ENCODE results near the gene SCMH1.

The SCMH1 gene

GRCh38 chr1:41051022-41051421 lies 191.1 kb downstream of the SCMH1 start:
- Histone ChIP-seq H3K4me1 (ENCODE audit: control insufficient read depth, insufficient read depth, low read depth, low read length) (no peaks in the 10 kb centered on the region), H3K23ac (ENCODE audit: low read length in 2 of 2) (no peak overlapping the region), H3K14ac (ENCODE audit: low read length in 2 of 2) (no peak overlapping the region), H2BK5ac (ENCODE audit: low read depth, low read length, poor library complexity, severe bottlenecking) (no peak overlapping the region), H3K9me3 (ENCODE audit: control insufficient read depth, low read length) (no peaks in the 10 kb centered on the region), H2BK15ac (ENCODE audit: low read depth, poor library complexity, severe bottlenecking) (no peak overlapping the region), H2AFZ (ENCODE audit: low read depth, low read length) (no peak overlapping the region), H3K9ac (ENCODE audit: low read length) (no peak overlapping the region), H3K4me3 (ENCODE audit: insufficient read depth in 1 of 2, low read depth in 1 of 2, low read length in 2 of 2) (no peak overlapping the region), H2AK5ac (ENCODE audit: low read length, severe bottlenecking) (no peak overlapping the region), H3K4me2 (ENCODE audit: low read length, poor library complexity, severe bottlenecking) (no peak overlapping the region), H3K79me1 (replicated peaks; ENCODE audit: low read length, poor library complexity, severe bottlenecking) (peaks cover 2% of the 10 kb centered on the region), H3K18ac (ENCODE audit: low read depth in 1 of 2, low read length in 2 of 2) (no peak overlapping the region), H3K27ac (ENCODE audit: low read length, poor library complexity, severe bottlenecking) (no peak overlapping the region), H3K4ac (ENCODE audit: low read depth in 1 of 2, low read length in 2 of 2) (no peak overlapping the region), H2BK120ac (ENCODE audit: low read depth, low read length) (no peak overlapping the region), H3K27me3 (ENCODE audit: control insufficient read depth in 1 of 2, insufficient read depth in 1 of 2, low read length in 2 of 2) (no peaks in the 10 kb centered on the region), H3K36me3 (ENCODE audit: control insufficient read depth in 1 of 2, insufficient read depth in 2 of 2, low read depth in 1 of 2, low read length in 2 of 2) (peaks cover 17% of the 10 kb centered on the region in 2 experiments), H4K91ac (ENCODE audit: low read length) (no peak overlapping the region), H4K8ac (ENCODE audit: low read length) (no peak overlapping the region), H2BK12ac (ENCODE audit: low read length in 2 of 2) (no peak overlapping the region)
- WGBS: no CpG with 5 or more reads among the region's 1 CpG
- peak; percentile 17 for DNase-seq

- 93% methylated on average over 3 of the region's 3 CpGs for WGBS
- no peaks in the 10 kb centered on the region for H3K4me1 ChIP-seq (ENCODE audit: control insufficient read depth, insufficient read depth, low read depth, low read length)
- H3K36me3 ChIP-seq (ENCODE audit: control insufficient read depth in 1 of 2, insufficient read depth in 2 of 2, low read depth in 1 of 2, low read length in 2 of 2): peaks cover 14 to 18% of the 10 kb centered on the region in 2 experiments
- H2BK15ac ChIP-seq (ENCODE audit: low read depth, poor library complexity, severe bottlenecking): no peak overlapping the region
- H2AK5ac ChIP-seq (ENCODE audit: low read length, severe bottlenecking): no peak overlapping the region
- no peak overlapping the region for H3K27ac ChIP-seq (ENCODE audit: low read length, poor library complexity, severe bottlenecking)
- DNase-seq: no peak
- no peak overlapping the region for H4K8ac ChIP-seq (ENCODE audit: low read length)
- no peak overlapping the region for H4K91ac ChIP-seq (ENCODE audit: low read length)
- no peak overlapping the region for H3K23ac ChIP-seq (ENCODE audit: low read length in 2 of 2)
- H3K9ac ChIP-seq (ENCODE audit: low read length): no peak overlapping the region
- H3K9me3 ChIP-seq (ENCODE audit: control insufficient read depth, low read length): no peaks in the 10 kb centered on the region
- no peaks in the 10 kb centered on the region for H3K27me3 ChIP-seq (ENCODE audit: control insufficient read depth in 1 of 2, insufficient read depth in 1 of 2, low read length in 2 of 2)
- H2AFZ ChIP-seq (ENCODE audit: low read depth, low read length): no peak overlapping the region
- no peak overlapping the region for H3K18ac ChIP-seq (ENCODE audit: low read depth in 1 of 2, low read length in 2 of 2)
- no peak overlapping the region for H3K4me2 ChIP-seq (ENCODE audit: low read length, poor library complexity, severe bottlenecking)
- no peak overlapping the region for H3K4me3 ChIP-seq (ENCODE audit: insufficient read depth in 1 of 2, low read depth in 1 of 2, low read length in 2 of 2)
- no peak overlapping the region for H3K4ac ChIP-seq (ENCODE audit: low read depth in 1 of 2, low read length in 2 of 2)
- H2BK120ac ChIP-seq (ENCODE audit: low read depth, low read length): no peak overlapping the region
- H2BK12ac ChIP-seq (ENCODE audit: low read length in 2 of 2): no peak overlapping the region
- peaks cover 2% of the 10 kb centered on the region for H3K79me1 ChIP-seq (replicated peaks; ENCODE audit: low read length, poor library complexity, severe bottlenecking)
- H2BK5ac ChIP-seq (ENCODE audit: low read depth, low read length, poor library complexity, severe bottlenecking): no peak overlapping the region
- no peak overlapping the region for H3K14ac ChIP-seq (ENCODE audit: low read length in 2 of 2)
Measured at GRCh38 chr1:41048540-41048939, 193.6 kb downstream of the SCMH1 start.

GRCh38 chr1:41046347-41046775 lies 195.7 kb downstream of the SCMH1 start:
- 96% methylated on average over 10 of the region's 10 CpGs for WGBS
- H2BK15ac ChIP-seq (ENCODE audit: low read depth, poor library complexity, severe bottlenecking): no peak overlapping the region
- H2BK120ac ChIP-seq (ENCODE audit: low read depth, low read length): no peak overlapping the region
- DNase-seq: no peak
- H2BK12ac ChIP-seq (ENCODE audit: low read length in 2 of 2): no peak overlapping the region
- peaks cover 14 to 18% of the 10 kb centered on the region in 2 experiments for H3K36me3 ChIP-seq (ENCODE audit: control insufficient read depth in 1 of 2, insufficient read depth in 2 of 2, low read depth in 1 of 2, low read length in 2 of 2)
- H4K91ac ChIP-seq (ENCODE audit: low read length): no peak overlapping the region
- H3K27me3 ChIP-seq (ENCODE audit: control insufficient read depth in 1 of 2, insufficient read depth in 1 of 2, low read length in 2 of 2): no peaks in the 10 kb centered on the region
- no peak overlapping the region for H2AFZ ChIP-seq (ENCODE audit: low read depth, low read length)
- no peak overlapping the region for H3K23ac ChIP-seq (ENCODE audit: low read length in 2 of 2)
- H3K4me1 ChIP-seq (ENCODE audit: control insufficient read depth, insufficient read depth, low read depth, low read length): peaks cover 1% of the 10 kb centered on the region
- H3K4me2 ChIP-seq (ENCODE audit: low read length, poor library complexity, severe bottlenecking): no peak overlapping the region
- peak overlapping the region in 1 of 2 experiments; percentile 26 for H3K14ac ChIP-seq (ENCODE audit: low read length in 2 of 2)
- H2AK5ac ChIP-seq (ENCODE audit: low read length, severe bottlenecking): no peak overlapping the region
- no peak overlapping the region for H3K18ac ChIP-seq (ENCODE audit: low read depth in 1 of 2, low read length in 2 of 2)
- H3K9me3 ChIP-seq (ENCODE audit: control insufficient read depth, low read length): no peaks in the 10 kb centered on the region
- no peak overlapping the region for H3K4ac ChIP-seq (ENCODE audit: low read depth in 1 of 2, low read length in 2 of 2)
- no peak overlapping the region for H3K27ac ChIP-seq (ENCODE audit: low read length, poor library complexity, severe bottlenecking)
- H3K9ac ChIP-seq (ENCODE audit: low read length): no peak overlapping the region
- H2BK5ac ChIP-seq (ENCODE audit: low read depth, low read length, poor library complexity, severe bottlenecking): no peak overlapping the region
- H3K4me3 ChIP-seq (ENCODE audit: insufficient read depth in 1 of 2, low read depth in 1 of 2, low read length in 2 of 2): no peak overlapping the region
- H3K79me1 ChIP-seq (replicated peaks; ENCODE audit: low read length, poor library complexity, severe bottlenecking): no peaks in the 10 kb centered on the region
- no peak overlapping the region for H4K8ac ChIP-seq (ENCODE audit: low read length)

GRCh38 chr1:41045740-41046139 lies 196.4 kb downstream of the SCMH1 start:
- H3K4me3 ChIP-seq (ENCODE audit: insufficient read depth in 1 of 2, low read depth in 1 of 2, low read length in 2 of 2): no peak overlapping the region
- no peak overlapping the region for H3K14ac ChIP-seq (ENCODE audit: low read length in 2 of 2)
- no peak overlapping the region for H2AFZ ChIP-seq (ENCODE audit: low read depth, low read length)

More at GRCh38 chr1:41045740-41046139, 196.4 kb downstream of the SCMH1 start:
- no peak overlapping the region for H4K91ac ChIP-seq (ENCODE audit: low read length)
- H3K4me1 ChIP-seq (ENCODE audit: control insufficient read depth, insufficient read depth, low read depth, low read length): peaks cover 1% of the 10 kb centered on the region
- no peak overlapping the region for H4K8ac ChIP-seq (ENCODE audit: low read length)
- H2AK5ac ChIP-seq (ENCODE audit: low read length, severe bottlenecking): no peak overlapping the region
- H3K27me3 ChIP-seq (ENCODE audit: control insufficient read depth in 1 of 2, insufficient read depth in 1 of 2, low read length in 2 of 2): no peaks in the 10 kb centered on the region
- H3K23ac ChIP-seq (ENCODE audit: low read length in 2 of 2): no peak overlapping the region
- WGBS: 93% methylated on average over 5 of the region's 5 CpGs
- no peak overlapping the region for H2BK120ac ChIP-seq (ENCODE audit: low read depth, low read length)
- H3K79me1 ChIP-seq (replicated peaks; ENCODE audit: low read length, poor library complexity, severe bottlenecking): no peaks in the 10 kb centered on the region
- H3K36me3 ChIP-seq (ENCODE audit: control insufficient read depth in 1 of 2, insufficient read depth in 2 of 2, low read depth in 1 of 2, low read length in 2 of 2): peaks cover 18 to 19% of the 10 kb centered on the region in 2 experiments
- no peaks in the 10 kb centered on the region for H3K9me3 ChIP-seq (ENCODE audit: control insufficient read depth, low read length)
- H3K4ac ChIP-seq (ENCODE audit: low read depth in 1 of 2, low read length in 2 of 2): no peak overlapping the region
- H2BK5ac ChIP-seq (ENCODE audit: low read depth, low read length, poor library complexity, severe bottlenecking): no peak overlapping the region
- DNase-seq: no peak
- no peak overlapping the region for H3K27ac ChIP-seq (ENCODE audit: low read length, poor library complexity, severe bottlenecking)
- H3K18ac ChIP-seq (ENCODE audit: low read depth in 1 of 2, low read length in 2 of 2): no peak overlapping the region
- no peak overlapping the region for H2BK15ac ChIP-seq (ENCODE audit: low read depth, poor library complexity, severe bottlenecking)
- H2BK12ac ChIP-seq (ENCODE audit: low read length in 2 of 2): no peak overlapping the region
- H3K9ac ChIP-seq (ENCODE audit: low read length): peak overlapping the region; percentile 20
- H3K4me2 ChIP-seq (ENCODE audit: low read length, poor library complexity, severe bottlenecking): no peak overlapping the region
